ENCODE data around the gene MMP14. TPM values are rescaled to one million over a fixed set of nuclear protein-coding genes. Genes with fewer than 3 reads are reported as not detected.

MMP14 gene
- total and polyA plus RNA-seq, 2 of the 8 experiments (the other 6 are each of a cell fraction or from before 2014, with no cell fraction given), result 58.2 to 86.8 TPM

- no peak for DNase-seq (ENCODE audit: low read depth in 1 of 2, low spot score in 2 of 2)
- Histone ChIP-seq H3K18ac (ENCODE audit: extremely low read depth, low read length) (no peak overlapping the region), H3K9ac (replicated peaks in 1 of 4; ENCODE audit: extremely low read depth in 1 of 4, low read depth in 3 of 4, low read length in 3 of 4) (no peak overlapping the region), H4K8ac (ENCODE audit: extremely low read depth, insufficient read depth, low read length) (no peak overlapping the region), H4K91ac (replicated peaks; ENCODE audit: insufficient read length, low read length) (no peak overlapping the region), H3K36me3 (ENCODE audit: control insufficient read depth in 2 of 4, insufficient read depth in 4 of 4, low read length in 3 of 4) (no peaks in the 10 kb centered on the region), H3K23ac (ENCODE audit: insufficient read length) (no peak overlapping the region), H3K79me1 (ENCODE audit: low read depth, low read length) (no peaks in the 10 kb centered on the region), H4K20me1 (replicated peaks in 1 of 2; ENCODE audit: control insufficient read depth in 1 of 2, insufficient read depth in 2 of 2, low read length in 2 of 2) (no peaks in the 10 kb centered on the region), H4K5ac (ENCODE audit: insufficient read length, low read depth, low read length) (no peak overlapping the region), H3K14ac (ENCODE audit: insufficient read length) (no peak overlapping the region), H3K4me3 (ENCODE audit: extremely low read depth in 1 of 4, insufficient read depth in 2 of 4, low read depth in 3 of 4, low read length in 4 of 4) (no peak overlapping the region), H3K4ac (replicated peaks; ENCODE audit: insufficient read length, low read depth, low read length) (no peak overlapping the region), H3K27ac (ENCODE audit: low read depth, low read length) (no peak overlapping the region), H3K79me2 (ENCODE audit: control insufficient read depth in 1 of 2, insufficient read depth in 2 of 2, low read length in 2 of 2) (no peaks in the 10 kb centered on the region), H3K4me1 (replicated peaks in 1 of 4; ENCODE audit: control insufficient read depth in 3 of 4, insufficient read depth in 4 of 4, low read length in 3 of 4) (peaks cover 0 to 2% (median 0%) of the 10 kb centered on the region in 4 experiments; a peak in 2 of 7 replicates), H3K4me2 (ENCODE audit: insufficient read depth in 1 of 2, low read depth in 2 of 2, low read length in 2 of 2) (no peak overlapping the region), H3K9me3 (ENCODE audit: insufficient read depth in 2 of 2, low read depth in 1 of 2, low read length in 1 of 2) (peaks cover 0 to 4% of the 10 kb centered on the region in 2 experiments; a peak in 1 of 4 replicates), H2BK5ac (ENCODE audit: low read depth, low read length) (no peak overlapping the region), H2BK12ac (ENCODE audit: low read depth, low read length) (no peak overlapping the region), H2AK5ac (ENCODE audit: low read depth, low read length) (no peak overlapping the region), H3K27me3 (replicated peaks in 1 of 4; ENCODE audit: control insufficient read depth in 3 of 4, extremely low read depth in 1 of 4, insufficient read depth in 3 of 4, low read length in 3 of 4) (no peaks in the 10 kb centered on the region), H3K56ac (replicated peaks; ENCODE audit: insufficient read length, low read depth, low read length) (no peak overlapping the region), H2AFZ (ENCODE audit: low read length) (no peak overlapping the region), H2BK120ac (replicated peaks; ENCODE audit: low read depth, low read length) (no peak overlapping the region), H2BK15ac (ENCODE audit: low read length) (no peak overlapping the region), H2BK20ac (ENCODE audit: low read length) (no peak overlapping the region), H3K23me2 (ENCODE audit: low read depth, low read length) (no peaks in the 10 kb centered on the region)
- WGBS, 2 experiments (ENCODE audit: extremely low coverage in 1 of 2, insufficient coverage in 1 of 2, insufficient read length in 1 of 2, insufficient replicate concordance in 2 of 2, low coverage in 1 of 2, low lambda C conversion rate in 2 of 2, missing lambda C conversion rate in 1 of 2), result 78% methylated on average over 3 of the region's 3 CpGs; no CpG with 5 or more reads in 1 of the 2 experiments
- POLR2A ChIA-PET (ENCODE audit: partially characterized antibody), result interaction anchor here (1.0 kb wide), 2 partner anchors 17 to 203 kb away, joined by 3 to 4 read pairs; no protein-coding TSS in a partner anchor
- no peak for FAIRE-seq
- CTCF ChIA-PET (ENCODE audit: partially characterized antibody), result interaction anchor here (0.6 to 1.4 kb wide), 5 partner anchors 13 to 138 kb away, joined by 3 read pairs; no protein-coding TSS in a partner anchor
- TF ChIP-seq E2F6 (IDR thresholded peaks at IDR 0.05), result no peak
- TF ChIP-seq MAX (IDR thresholded peaks at IDR 0.05), result no peak
Observed at GRCh38 chr14:22791301-22791700, 45.1 kb upstream of the MMP14 start.

All from H1 (cell line).